A549 (cell line): ENCODE results near the gene BCR. TPM values are rescaled to one million over a fixed set of nuclear protein-coding genes. Genes with fewer than 3 reads are reported as not detected.

Experiments
- ATAC-seq, 2 experiments: fragments of 200-7000 bp in 1 of 2; fragments of >200 bp in 1 of 2; cut with Nextera tagmentation in 1 of 2; cut with Tn5 transposase in 1 of 2; 3 replicates each; pipeline versions ENCODE4 v1.8.0 to v1.9.1; 2018 to 2020; ENCODE audit warnings: mild to moderate bottlenecking in 1 of 2, moderate library complexity in 1 of 2
- CTCF ChIA-PET: fragments of 300-600 bp; sonication (Branson Sonifier 250); formaldehyde crosslinking; extraction: SDS; loops from one replicate; lab custom pipeline; 2021; ENCODE audit warnings: antibody characterized with exemption, inconsistent platforms; lab: Yijun Ruan, JAX
- POLR2A ChIA-PET: fragments of 350-600 bp; formaldehyde crosslinking; extraction: SDS; loops from one replicate; lab custom pipeline; 2021; ENCODE audit warnings: antibody characterized with exemption, inconsistent platforms; lab: Yijun Ruan, JAX
- DNase-seq, 2 experiments: peaks; one replicate each; pipeline versions ENCODE4 v3.0.0 to v3.0.0-alpha.2; 2011 to 2016; ENCODE audit warnings: low read depth in 1 of 2, low spot score in 1 of 2
- FAIRE-seq: peaks from 2 replicates; lab custom pipeline; 2011; peaks lifted over from hg19 to GRCh38; lab: Jason Lieb, UNC
- H3K27ac ChIP-seq, 2 experiments: fragments of >200 bp; sonication (Bioruptor Twin); formaldehyde crosslinking; 3 replicates each; pipeline ENCODE4 v1.5.1; 2016 to 2017
- H3K4me1 ChIP-seq: fragments of >200 bp; sonication (Bioruptor Twin); formaldehyde crosslinking; 3 replicates; pipeline ENCODE4 v1.6.1; 2016
- H3K4me2 ChIP-seq: fragments of >200 bp; sonication (Bioruptor Twin); formaldehyde crosslinking; 3 replicates; pipeline ENCODE4 v1.6.1; 2016
- H3K4me3 ChIP-seq: fragments of >200 bp; sonication (Bioruptor Twin); formaldehyde crosslinking; 3 replicates; pipeline ENCODE4 v1.5.1; 2016
- H3K9me3 ChIP-seq: fragments of >200 bp; sonication (Bioruptor Twin); formaldehyde crosslinking; 3 replicates; pipeline ENCODE4 v1.6.1; 2016
- CHD2 ChIP-seq: fragments of 150-350 bp; IDR thresholded peaks from 2 replicates; pipeline ENCODE4 v1.6.1; 2014; ENCODE audit warnings: low read length; ENCODE audit not compliant: partially characterized antibody
- CTCF ChIP-seq: fragments of >200 bp; sonication (Bioruptor Twin); formaldehyde crosslinking; IDR thresholded peaks from 3 replicates; pipeline ENCODE4 v1.5.1; 2016
- ELK1 ChIP-seq: fragments of 150-350 bp; IDR thresholded peaks from 2 replicates; pipeline ENCODE4 v1.6.1; 2014; ENCODE audit warnings: low read depth, mild to moderate bottlenecking, low read length
- ESRRA ChIP-seq: fragments of 150-350 bp; IDR thresholded peaks from 2 replicates; pipeline ENCODE4 v1.6.1; 2014; ENCODE audit warnings: mild to moderate bottlenecking, low read length, borderline replicate concordance
- FOSB ChIP-seq: fragments of 250-450 bp; sonication (Bioruptor Pico); IDR thresholded peaks from 2 replicates; pipeline ENCODE4 v1.5.0; 2020; ENCODE audit warnings: mild to moderate bottlenecking, moderate library complexity
- FOSL2 ChIP-seq, 2 experiments: fragments of 450-650 bp in 1 of 2; fragments of >200 bp in 1 of 2; sonication (Bioruptor Twin) in 1 of 2; formaldehyde crosslinking; IDR thresholded peaks; 2 replicates each; pipeline versions ENCODE4 v1.5.0 to v1.6.1; 2016 to 2020; ENCODE audit warnings: mild to moderate bottlenecking in 1 of 2, moderate library complexity in 1 of 2
- GATA3 ChIP-seq: IDR thresholded peaks from 2 replicates; pipeline ENCODE4 v1.6.1; 2012; ENCODE audit warnings: borderline replicate concordance
- HDAC2 ChIP-seq: fragments of 200-600 bp; sonication (generic); IDR thresholded peaks from 2 replicates; pipeline ENCODE4 v1.6.1; 2016
- KDM5A ChIP-seq: fragments of 200-600 bp; sonication (generic); IDR thresholded peaks from 2 replicates; pipeline ENCODE4 v1.6.1; 2016; ENCODE audit warnings: antibody characterized with exemption, mild to moderate bottlenecking
- MAZ ChIP-seq: fragments of 150-350 bp; IDR thresholded peaks from 2 replicates; pipeline ENCODE4 v1.6.1; 2014; ENCODE audit warnings: antibody characterized with exemption, low read depth, low read length, borderline replicate concordance
- RARB ChIP-seq: fragments of 250-450 bp; sonication (Bioruptor Pico); IDR thresholded peaks from 2 replicates; pipeline ENCODE4 v1.8.0; 2021; ENCODE audit warnings: mild to moderate bottlenecking, moderate library complexity
- RCOR1 ChIP-seq: fragments of 150-350 bp; IDR thresholded peaks from 2 replicates; pipeline ENCODE4 v1.6.1; 2014; ENCODE audit warnings: antibody characterized with exemption, low read length, low read depth
- SREBF2 ChIP-seq: fragments of 450-650 bp; IDR thresholded peaks from 2 replicates; pipeline ENCODE4 v1.6.1; 2014; ENCODE audit warnings: mild to moderate bottlenecking, moderate library complexity
- TFCP2L1 ChIP-seq: fragments of 250-450 bp; sonication (Bioruptor Pico); IDR thresholded peaks from 2 replicates; pipeline ENCODE4 v1.5.0; 2021; ENCODE audit warnings: mild to moderate bottlenecking
- TP53 ChIP-seq: fragments of 250-450 bp; sonication (Bioruptor Pico); IDR thresholded peaks from 2 replicates; pipeline ENCODE4 v1.5.0; 2021; ENCODE audit warnings: mild to moderate bottlenecking, moderate library complexity
- ZC3H11A ChIP-seq: fragments of 450-650 bp; IDR thresholded peaks from 2 replicates; pipeline ENCODE4 v1.6.1; 2014; ENCODE audit warnings: antibody characterized with exemption, mild to moderate bottlenecking
- ZNF302 ChIP-seq: fragments of 250-450 bp; sonication (Bioruptor Pico); IDR thresholded peaks from 2 replicates; pipeline ENCODE4 v1.9.0; 2021; ENCODE audit warnings: inconsistent platforms, mild to moderate bottlenecking, moderate library complexity
- ZSCAN20 ChIP-seq: fragments of 250-450 bp; sonication (Bioruptor Pico); IDR thresholded peaks from 2 replicates; pipeline ENCODE4 v1.8.0; 2022; ENCODE audit warnings: mild to moderate bottlenecking, moderate library complexity
- WGBS: methylation state at CpG from one replicate; pipeline ENCODE4 v1.1.6; 2017; ENCODE audit errors: missing lambda C conversion rate; 5-methylcytosine and 5-hydroxymethylcytosine counted together
- polyA plus RNA-seq, 4 experiments: library from polyadenylated mRNA; depleted of rRNA in 3 of 4; stranded (reverse); fragments of >200 nt; fragmentation: RNase III in 1 of 4; extraction: RNeasy Plus Mini Kit Qiagen cat#74134 plus additional on column Dnase treatment in 1 of 4; gene quantifications; 2 replicates in 3 of 4; 3 replicates in 1 of 4; pipeline ENCODE4 v1.2.3, GENCODE V29; 2011 to 2017
- TF ChIP-seq, protein P1 (sequence below): IDR thresholded peaks from 2 replicates; pipeline ENCODE4 v1.6.1; 2012
- TF ChIP-seq, protein P2 (sequence below): IDR thresholded peaks from 2 replicates; pipeline ENCODE4 v1.6.1; 2012; ENCODE audit warnings: low read depth, borderline replicate concordance

Gene BCR
- polyA plus RNA-seq, 2 of the 4 experiments (the other 2 are of a cell fraction): 14.7 to 16.4 TPM

DNA sequence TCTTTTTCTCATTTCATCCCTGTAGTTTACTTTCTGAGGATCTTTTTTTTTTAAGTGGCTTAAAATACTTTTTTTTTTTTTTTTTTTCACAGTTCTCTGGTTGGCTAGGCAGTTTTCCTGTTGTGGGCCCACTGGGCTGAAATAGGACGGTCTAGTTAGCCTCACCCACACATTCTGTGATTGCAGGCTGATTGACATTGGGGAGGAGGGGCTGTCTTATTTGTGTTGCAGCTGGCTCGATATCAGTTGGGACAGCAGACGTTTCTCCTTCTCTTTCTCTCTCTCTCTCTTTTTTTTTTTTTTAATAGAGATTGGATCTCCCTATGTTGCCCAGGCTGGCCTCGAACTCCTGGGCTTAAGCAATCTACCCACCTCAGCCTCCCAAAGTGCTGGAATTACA, 6.9 kb downstream of the BCR start:
- ATAC-seq (no peak), DNase-seq (no peak), FAIRE-seq (no peak)
- CTCF ChIA-PET: interaction anchor here (1.0 to 3.7 kb wide), 3 partner anchors 9 to 95 kb away, joined by 3 to 17 read pairs (median 9); no protein-coding TSS in a partner anchor
- H3K4me2 ChIP-seq: no peak overlapping the region
- peaks cover 16% of the 10 kb centered on the region for H3K4me1 ChIP-seq
- 91% methylated on average over 4 of the region's 4 CpGs for WGBS
- no peak overlapping the region for H3K4me3 ChIP-seq
- TF ChIP-seq ESRRA (no peak), SREBF2 (no peak), ZSCAN20 (CRISPR knock-in tag) (no peak), TP53 (no peak), FOSL2 (IDR thresholded peaks at IDR 0.05) (no peak), FOSL2 (CRISPR knock-in tag; IDR thresholded peaks at IDR 0.05) (no peak), ZC3H11A (no peak), GATA3 (no peak)
- TF ChIP-seq, protein P1, sequence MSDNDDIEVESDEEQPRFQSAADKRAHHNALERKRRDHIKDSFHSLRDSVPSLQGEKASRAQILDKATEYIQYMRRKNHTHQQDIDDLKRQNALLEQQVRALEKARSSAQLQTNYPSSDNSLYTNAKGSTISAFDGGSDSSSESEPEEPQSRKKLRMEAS: no peak
- H3K27ac ChIP-seq: no peak overlapping the region
- POLR2A ChIA-PET: no interaction called here
- no peaks in the 10 kb centered on the region for H3K9me3 ChIP-seq

- FAIRE-seq: no peak
- no peak for TF ChIP-seq RCOR1
- no peak for TF ChIP-seq KDM5A
- TF ChIP-seq CTCF: no peak
- no peak for TF ChIP-seq ZNF302 (CRISPR knock-in tag)
- TF ChIP-seq RARB: no peak
- no peak for TF ChIP-seq TFCP2L1 (CRISPR knock-in tag)
- TF ChIP-seq FOSB (CRISPR knock-in tag): no peak
- TF ChIP-seq CHD2: no peak
- no peak for TF ChIP-seq ELK1
- TF ChIP-seq, all 56 proteins: peak for 0
- ATAC-seq: no peak
- H3K4me2 ChIP-seq: no peak overlapping the region
- H3K4me1 ChIP-seq: peaks cover 8% of the 10 kb centered on the region
- ChIA-PET CTCF (interaction anchor here (0.6 to 3.7 kb wide), 5 partner anchors 10 to 94 kb away, joined by 3 to 17 read pairs (median 4); no protein-coding TSS in a partner anchor), POLR2A (no interaction called here)
- no peak overlapping the region for H3K27ac ChIP-seq
- WGBS: 94% methylated on average over 7 of the region's 7 CpGs
- no peak for DNase-seq
- no peaks in the 10 kb centered on the region for H3K9me3 ChIP-seq
- H3K4me3 ChIP-seq: no peak overlapping the region
Observed at GRCh38 chr22:23187871-23188700, 7.8 kb downstream of the BCR start.

- DNase-seq (no peak), ATAC-seq (no peak), FAIRE-seq (no peak)
- Histone ChIP-seq H3K4me3 (no peak overlapping the region), H3K4me1 (peaks cover 6% of the 10 kb centered on the region; the same call in 2 of the 3 replicates), H3K27ac (no peak overlapping the region), H3K4me2 (no peak overlapping the region), H3K9me3 (no peaks in the 10 kb centered on the region)
- no peak for TF ChIP-seq MAZ
- TF ChIP-seq, protein P2, sequence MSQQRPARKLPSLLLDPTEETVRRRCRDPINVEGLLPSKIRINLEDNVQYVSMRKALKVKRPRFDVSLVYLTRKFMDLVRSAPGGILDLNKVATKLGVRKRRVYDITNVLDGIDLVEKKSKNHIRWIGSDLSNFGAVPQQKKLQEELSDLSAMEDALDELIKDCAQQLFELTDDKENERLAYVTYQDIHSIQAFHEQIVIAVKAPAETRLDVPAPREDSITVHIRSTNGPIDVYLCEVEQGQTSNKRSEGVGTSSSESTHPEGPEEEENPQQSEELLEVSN: no peak
- TF ChIP-seq HDAC2: no peak
- TF ChIP-seq TP53: no peak
- ChIA-PET POLR2A (no interaction called here), CTCF (no interaction called here)
- 93% methylated on average over 9 of the region's 9 CpGs for WGBS
Observed at GRCh38 chr22:23190526-23190925, 10.2 kb downstream of the BCR start.
